Natural killer cell (primary cell): ENCODE results near the gene C2orf74. TPM values are rescaled to one million over a fixed set of nuclear protein-coding genes. Genes with fewer than 3 reads are reported as not detected.

Source experiments
- total RNA-seq, 4 donors: library from RNA; stranded (reverse); fragments of 120-200 nt in 1 of 4; gene quantifications; one replicate each; pipeline versions ENCODE4 v1.2.3 to v1.2.4, GENCODE V29; 2013 to 2022

Gene C2orf74
- total RNA-seq, 3 donors from 2014 or later (not counting 1 experiment from before 2014, with no cell fraction given): 5.7 to 6.1 (median 6.0) TPM

Other genes starting within 250 kb of the C2orf74 start
- gene PEX13, start 144.5 kb upstream of the C2orf74 start, total RNA-seq: 10 to 100 TPM; 15.8 to 18.1 (median 17.9) TPM
- 10 to 100 TPM in 1 of 3 donors, 1 to 10 TPM in 2; 7.2 to 15.2 (median 8.4) TPM for gene PUS10, start 143.9 kb upstream of the C2orf74 start, total RNA-seq
- 1 to 10 TPM; 5.3 to 6.3 (median 5.8) TPM for gene SANBR, start 96.3 kb upstream of the C2orf74 start, total RNA-seq